BLaER1 (cell line): ENCODE results near the gene S1PR2.
A peak's percentile ranks its signal among the peaks of the same experiment; 100 is the strongest.
"Not testable (repeated sequence)": the region's sequence is repeated elsewhere in the genome, so short reads cannot be mapped to it uniquely, and the experiment has no call there.

Experiments used
- H3K27ac ChIP-seq: shearing (Covaris generic); formaldehyde crosslinking; 2 replicates; pipeline ENCODE4 v1.8.1; 2022
- H3K27me3 ChIP-seq: shearing (Covaris generic); formaldehyde crosslinking; 2 replicates; pipeline ENCODE4 v1.8.1; 2022
- H3K36me3 ChIP-seq: shearing (Covaris generic); formaldehyde crosslinking; 2 replicates; pipeline ENCODE4 v1.8.1; 2022
- H3K4me1 ChIP-seq: shearing (Covaris generic); formaldehyde crosslinking; 2 replicates; pipeline ENCODE4 v1.8.1; 2022
- H3K4me2 ChIP-seq: shearing (Covaris generic); formaldehyde crosslinking; 2 replicates; pipeline ENCODE4 v1.8.1; 2022
- H3K4me3 ChIP-seq: shearing (Covaris generic); formaldehyde crosslinking; 2 replicates; pipeline ENCODE4 v1.8.1; 2022
- H3K9ac ChIP-seq: shearing (Covaris generic); formaldehyde crosslinking; 2 replicates; pipeline ENCODE4 v1.8.1; 2022
- H3K9me3 ChIP-seq: shearing (Covaris generic); formaldehyde crosslinking; 2 replicates; pipeline ENCODE4 v1.8.1; 2022
- H4K20me1 ChIP-seq: shearing (Covaris generic); formaldehyde crosslinking; 2 replicates; pipeline ENCODE4 v1.8.1; 2022
- Cebpa-rat ChIP-seq: shearing (Covaris generic); IDR thresholded peaks from 2 replicates; pipeline ENCODE4 v1.8.1; 2022

S1PR2 gene

DNA sequence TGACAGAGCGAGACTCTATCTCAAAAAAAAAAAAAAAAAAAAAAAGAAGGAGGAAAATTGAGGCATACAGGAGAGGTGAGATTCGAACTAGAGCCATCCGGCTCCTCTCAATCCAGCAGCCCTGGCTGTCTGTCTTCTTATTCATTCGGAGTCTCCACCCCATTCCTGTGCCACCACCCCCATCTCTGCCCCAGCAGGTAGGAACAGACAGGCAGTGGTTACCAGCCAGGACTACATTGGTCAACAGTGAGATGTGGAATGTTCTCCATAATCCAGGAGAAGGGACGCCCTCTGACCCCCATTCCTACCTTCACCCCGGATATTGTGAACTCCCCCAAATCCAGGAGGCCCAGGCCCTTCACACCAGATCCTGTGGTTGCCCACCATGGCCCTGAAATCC is 6.6 kb upstream of the S1PR2 start:
- Histone ChIP-seq H3K9me3 (no peaks in the 10 kb centered on the region), H3K27ac (peak overlapping the region; percentile 94), H3K27me3 (no peaks in the 10 kb centered on the region), H3K4me3 (no peak overlapping the region), H3K9ac (no peak overlapping the region; the same call in 1 of the 2 replicates), H3K4me1 (peaks cover 100% of the 10 kb centered on the region), H4K20me1 (no peaks in the 10 kb centered on the region), H3K36me3 (no peaks in the 10 kb centered on the region), H3K4me2 (peak overlapping the region; percentile 94)
- TF ChIP-seq Cebpa-rat = no peak

DNA sequence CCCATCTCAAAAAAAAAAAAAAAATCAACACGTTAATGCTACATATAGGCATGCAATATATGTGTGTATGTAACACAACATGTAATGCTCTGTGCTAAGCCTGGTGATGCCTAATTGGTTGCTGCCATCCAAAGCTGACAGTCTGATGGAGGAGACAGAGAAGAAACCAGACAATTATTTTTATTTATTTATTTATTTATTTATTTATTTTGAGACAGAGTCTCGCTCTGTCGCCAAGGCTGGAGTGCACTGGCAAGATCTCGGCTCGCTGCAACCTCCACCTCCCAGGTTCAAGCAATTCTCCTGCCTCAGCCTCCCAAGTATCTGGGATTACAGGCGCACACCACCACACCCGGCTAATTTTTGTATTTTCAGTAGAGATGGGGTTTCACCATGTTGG is 4.3 kb upstream of the S1PR2 start:
- H3K9ac ChIP-seq = peak overlapping the region; percentile 79; the same call in 1 of the 2 replicates
- 0 out of 2 replicates have a peak overlapping the region, but pooled peaks have one; percentile 57 for H3K4me3 ChIP-seq
- H3K27me3 ChIP-seq, H3K9me3 ChIP-seq, H4K20me1 ChIP-seq, H3K36me3 ChIP-seq: not testable (repeated sequence)
- H3K27ac ChIP-seq = peak overlapping the region; percentile 94
- H3K4me2 ChIP-seq = peak overlapping the region; percentile 94
- H3K4me1 ChIP-seq = peaks cover 91% of the 10 kb centered on the region

DNA sequence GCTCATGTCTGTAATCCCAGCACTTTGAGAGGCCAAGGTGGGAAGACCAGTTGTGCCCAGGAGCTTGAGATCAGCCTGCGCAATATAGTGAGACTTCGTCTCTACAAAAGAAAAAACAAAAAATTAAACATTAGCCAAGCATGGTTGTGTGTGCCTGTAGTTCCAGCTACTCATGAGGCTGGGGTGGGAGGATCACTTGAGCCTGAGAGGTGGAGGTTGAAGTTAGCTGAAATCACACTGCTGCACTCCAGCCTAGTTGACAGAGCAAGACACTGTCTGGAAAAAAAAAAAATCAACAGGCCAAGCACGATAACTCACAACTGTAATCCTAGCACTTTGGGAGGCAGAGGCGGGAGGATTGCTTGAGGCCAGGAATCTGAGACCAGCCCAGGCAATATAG is 3.9 kb upstream of the S1PR2 start:
- peak overlapping the region; percentile 94 for H3K27ac ChIP-seq
- TF ChIP-seq Cebpa-rat = no peak
- H3K9me3 ChIP-seq = no peaks in the 10 kb centered on the region
- H3K4me3 ChIP-seq = no peak overlapping the region
- no peaks in the 10 kb centered on the region for H3K27me3 ChIP-seq
- no peaks in the 10 kb centered on the region for H3K36me3 ChIP-seq
- peak overlapping the region; percentile 36; the same call in 1 of the 2 replicates for H3K9ac ChIP-seq
- H3K4me2 ChIP-seq = peak overlapping the region; percentile 94
- peaks cover 90% of the 10 kb centered on the region for H3K4me1 ChIP-seq
- H4K20me1 ChIP-seq = peaks cover 3% of the 10 kb centered on the region; the same call in 1 of the 2 replicates

DNA sequence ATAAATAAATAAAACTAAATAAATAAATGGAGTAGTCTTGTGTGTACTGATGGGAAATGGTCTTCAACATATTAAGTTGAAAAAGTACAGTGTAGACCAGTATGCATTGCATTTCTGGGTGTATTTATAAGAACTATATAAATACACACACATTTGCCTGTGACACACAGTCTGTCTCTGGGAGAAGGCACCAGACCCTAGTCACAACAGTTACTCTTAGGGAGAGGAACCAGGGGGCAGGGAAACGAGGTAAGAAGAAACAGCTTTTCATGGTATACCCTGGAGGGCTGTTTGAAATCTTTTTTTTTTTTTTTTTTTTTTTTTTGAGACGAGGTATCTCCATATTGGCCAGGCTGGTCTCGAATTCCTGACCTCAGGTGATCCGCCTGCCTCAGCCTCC is 2.8 kb upstream of the S1PR2 start:
- H3K36me3 ChIP-seq = no peaks in the 10 kb centered on the region
- no peak for TF ChIP-seq Cebpa-rat
- H3K9ac ChIP-seq = no peak overlapping the region
- H3K27me3 ChIP-seq = no peaks in the 10 kb centered on the region
- no peak overlapping the region for H3K4me3 ChIP-seq
- H3K9me3 ChIP-seq = no peaks in the 10 kb centered on the region
- peaks cover 14% of the 10 kb centered on the region for H4K20me1 ChIP-seq
- H3K4me2 ChIP-seq = peak overlapping the region; percentile 94
- peak overlapping the region; percentile 94 for H3K27ac ChIP-seq
- peaks cover 90% of the 10 kb centered on the region for H3K4me1 ChIP-seq

DNA sequence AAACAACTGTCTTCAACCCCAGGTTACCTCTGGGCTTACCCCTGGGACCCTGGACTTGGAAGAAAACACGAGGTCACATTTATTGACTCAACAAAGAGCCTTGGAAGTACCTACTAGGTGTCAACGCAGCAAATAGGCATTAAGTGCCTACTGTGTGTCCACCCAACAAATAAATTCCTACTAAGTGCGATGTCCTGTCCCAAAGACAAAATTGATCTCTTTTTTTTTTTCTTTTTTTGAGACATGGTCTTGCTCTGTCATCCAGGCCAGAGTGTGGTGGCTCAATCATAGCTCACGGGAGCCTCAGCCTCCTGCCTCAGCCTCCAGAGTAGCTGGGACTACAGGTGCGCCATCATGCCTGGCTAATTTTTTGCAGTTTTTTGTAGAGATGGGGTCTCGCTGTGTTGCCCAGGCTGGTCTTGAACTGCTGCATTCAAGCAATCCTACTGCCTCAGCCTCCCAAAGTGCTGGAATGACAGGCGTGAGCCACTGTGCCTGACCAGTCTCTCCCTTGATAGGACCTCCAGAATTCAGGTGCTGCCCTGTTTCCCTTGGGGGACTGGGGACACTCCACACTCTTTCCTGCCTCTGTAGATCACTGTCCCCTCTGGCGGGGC is 589 bp upstream of the S1PR2 start:
- H3K4me2 ChIP-seq = peak overlapping the region; percentile 94
- peaks cover 88% of the 10 kb centered on the region for H3K4me1 ChIP-seq
- H3K9ac ChIP-seq = peak overlapping the region; percentile 96; the same call in 1 of the 2 replicates
- H3K27me3 ChIP-seq = no peaks in the 10 kb centered on the region
- H3K4me3 ChIP-seq = peak overlapping the region; percentile 98
- H3K36me3 ChIP-seq = peaks cover 10% of the 10 kb centered on the region; the same call in 1 of the 2 replicates
- no peak for TF ChIP-seq Cebpa-rat
- H3K9me3 ChIP-seq = no peaks in the 10 kb centered on the region
- peaks cover 36% of the 10 kb centered on the region for H4K20me1 ChIP-seq
- peak overlapping the region; percentile 96 for H3K27ac ChIP-seq

DNA sequence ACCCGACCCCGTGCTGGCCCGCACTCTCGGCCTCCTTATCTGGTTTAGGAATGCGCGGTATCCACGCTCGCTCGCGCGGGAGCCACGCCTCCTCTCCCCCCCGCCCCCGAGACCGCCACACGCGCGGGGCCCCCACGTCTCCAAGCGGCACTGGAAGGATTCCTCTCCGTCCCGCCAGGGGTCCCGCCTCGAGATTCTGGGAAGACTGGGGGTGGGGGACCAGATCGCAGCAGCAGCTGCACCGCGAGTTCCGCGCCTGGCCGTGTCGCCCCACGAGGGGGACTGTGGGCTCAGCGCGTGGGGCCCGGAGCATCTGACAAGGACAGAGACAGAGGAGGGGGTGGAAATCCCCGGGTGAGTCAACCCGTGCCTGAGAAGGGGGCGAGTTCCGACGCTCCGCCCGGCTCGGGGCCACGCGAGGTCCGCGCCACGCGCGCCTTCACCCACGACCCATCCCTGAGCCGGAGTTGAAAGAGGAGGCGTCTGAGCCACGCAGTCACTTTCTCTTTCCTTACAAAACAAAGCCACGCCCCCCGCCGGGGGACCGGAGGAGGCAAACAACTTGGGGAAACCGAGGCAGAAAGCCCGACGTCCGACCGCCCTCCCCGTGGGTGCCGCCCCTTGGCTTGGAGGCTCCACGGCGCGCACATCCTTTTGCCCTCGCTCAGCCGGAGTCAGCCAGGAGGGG is 814 bp downstream of the S1PR2 start:
- peak overlapping the region; percentile 98 for H3K4me3 ChIP-seq
- peak overlapping the region; percentile 94 for H3K4me2 ChIP-seq
- peaks cover 86% of the 10 kb centered on the region for H3K4me1 ChIP-seq
- H4K20me1 ChIP-seq = peaks cover 50% of the 10 kb centered on the region
- H3K27me3 ChIP-seq = no peaks in the 10 kb centered on the region
- H3K9ac ChIP-seq = peak overlapping the region; percentile 96
- peaks cover 22% of the 10 kb centered on the region for H3K36me3 ChIP-seq
- H3K27ac ChIP-seq = peak overlapping the region; percentile 96
- H3K9me3 ChIP-seq = no peaks in the 10 kb centered on the region
- no peak for TF ChIP-seq Cebpa-rat

DNA sequence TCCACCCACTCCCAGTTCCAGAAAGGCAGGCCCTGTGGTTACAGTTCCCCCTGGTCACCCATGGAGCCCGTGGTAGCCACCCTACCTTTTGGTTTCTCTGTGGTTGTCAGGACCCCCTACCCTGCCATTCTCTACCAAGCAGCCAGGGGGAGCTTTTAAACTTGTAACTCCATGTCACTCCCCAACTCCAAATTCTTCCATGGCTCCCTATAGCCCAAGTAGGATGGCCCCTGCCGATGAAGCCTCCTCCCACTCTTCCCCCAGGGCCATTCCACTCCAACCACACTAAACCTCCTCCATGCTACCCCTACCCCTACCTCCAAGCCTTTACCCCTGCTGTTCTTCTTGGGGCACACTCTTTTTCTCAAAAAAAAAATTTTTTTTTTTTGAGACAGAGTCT is 2.2 kb downstream of the S1PR2 start:
- no peak for TF ChIP-seq Cebpa-rat
- Histone ChIP-seq H3K4me3 (peak overlapping the region; percentile 98), H3K27me3 (no peaks in the 10 kb centered on the region)

DNA sequence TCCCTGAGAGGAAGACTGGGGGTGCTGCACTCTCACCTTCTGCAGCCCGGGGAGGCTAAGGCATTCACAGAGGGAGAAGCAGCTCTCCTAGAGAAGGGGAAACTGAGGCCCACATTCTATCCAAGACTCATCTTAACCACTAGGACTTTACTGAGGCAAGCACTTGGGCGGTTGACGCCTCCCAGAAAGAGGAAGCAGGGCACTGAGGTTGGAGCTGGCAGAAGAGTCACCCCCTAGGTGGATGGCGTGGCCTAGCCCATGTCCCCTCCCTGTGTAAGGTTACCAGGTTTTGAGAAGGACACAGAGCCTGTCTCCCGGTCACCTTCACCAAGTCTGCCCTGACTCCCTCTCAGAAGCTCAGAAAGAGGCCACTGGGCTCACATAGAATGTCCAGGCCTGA is 2.7 kb downstream of the S1PR2 start:
- Histone ChIP-seq H3K36me3 (peaks cover 41% of the 10 kb centered on the region), H3K4me3 (peak overlapping the region; percentile 98), H3K9ac (peak overlapping the region; percentile 61; the same call in 1 of the 2 replicates), H3K4me2 (peak overlapping the region; percentile 94), H3K4me1 (peaks cover 73% of the 10 kb centered on the region), H3K27ac (peak overlapping the region; percentile 68), H4K20me1 (peaks cover 69% of the 10 kb centered on the region), H3K27me3 (no peaks in the 10 kb centered on the region), H3K9me3 (no peaks in the 10 kb centered on the region)
- TF ChIP-seq Cebpa-rat = no peak

More for the DNA sequence above, 2.2 kb downstream of the S1PR2 start:
- H3K4me1 ChIP-seq = peaks cover 78% of the 10 kb centered on the region
- H4K20me1 ChIP-seq = peaks cover 64% of the 10 kb centered on the region
- peak overlapping the region; percentile 94 for H3K4me2 ChIP-seq
- H3K9me3 ChIP-seq = no peaks in the 10 kb centered on the region
- H3K9ac ChIP-seq = peak overlapping the region; percentile 96
- peaks cover 36% of the 10 kb centered on the region for H3K36me3 ChIP-seq
- peak overlapping the region; percentile 68 for H3K27ac ChIP-seq

DNA sequence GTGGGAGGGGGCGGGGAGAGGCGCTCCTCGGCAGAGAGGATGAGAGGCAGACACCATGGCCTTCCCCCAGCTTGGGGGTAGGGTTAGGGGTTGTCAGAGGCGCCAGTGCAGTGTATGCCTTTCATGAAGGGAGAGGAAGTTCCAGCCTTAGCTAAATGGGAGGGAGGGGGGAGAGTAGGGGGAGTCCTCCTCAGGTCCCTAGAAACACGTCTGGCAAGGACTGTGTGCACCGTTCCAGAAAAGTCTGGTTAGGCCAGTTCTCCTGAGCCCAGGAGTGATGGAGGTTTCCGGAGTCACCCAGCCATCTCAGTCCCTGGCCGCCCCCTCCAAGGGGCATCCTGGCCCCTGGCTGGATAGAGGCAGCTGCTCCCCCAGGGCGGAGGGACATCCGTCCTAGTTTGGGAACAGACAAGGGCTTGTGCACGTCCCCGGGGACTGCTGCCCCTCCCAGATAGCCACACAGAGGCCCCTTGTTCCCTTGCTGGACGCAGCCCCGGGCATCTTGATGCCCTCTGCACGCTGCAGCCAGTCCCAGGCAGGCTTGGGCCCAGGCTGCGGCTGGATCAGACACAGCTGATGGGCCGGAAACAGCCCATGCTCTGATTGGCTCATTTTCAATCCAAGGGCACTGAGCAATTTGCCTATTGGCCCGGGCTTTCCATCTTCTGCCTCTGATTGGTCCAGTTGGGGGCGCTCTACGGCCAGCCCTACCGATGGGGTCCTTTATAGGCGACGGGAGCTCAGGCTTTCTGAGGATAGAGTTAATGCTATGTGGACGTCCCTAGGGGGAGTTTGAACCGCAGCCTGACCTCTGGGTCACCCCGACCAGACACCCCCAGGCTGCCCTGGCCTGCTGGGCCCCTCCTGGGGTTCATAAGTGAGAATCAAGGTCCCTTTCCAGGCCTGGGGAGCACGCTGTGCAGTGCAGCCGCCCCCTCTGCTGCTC is 3.8 kb downstream of the S1PR2 start:
- Histone ChIP-seq H3K27me3 (no peaks in the 10 kb centered on the region), H3K36me3 (peaks cover 51% of the 10 kb centered on the region), H4K20me1 (peaks cover 80% of the 10 kb centered on the region), H3K4me1 (peaks cover 68% of the 10 kb centered on the region), H3K4me2 (peak overlapping the region; percentile 94), H3K27ac (0 out of 2 replicates have a peak overlapping the region, but pooled peaks have one; percentile 16), H3K9ac (no peak overlapping the region), H3K9me3 (no peaks in the 10 kb centered on the region), H3K4me3 (no peak overlapping the region)
- TF ChIP-seq Cebpa-rat = no peak
